CD4-positive, alpha-beta T cell treated with Interleukin-17A for 4 hours (primary cell): ENCODE data around the gene TEAD1.

Experiments
- DNase-seq: peaks from one replicate; pipeline ENCODE4 v3.0.0-alpha.2; 2020; ENCODE audit warnings: mixed read lengths

Gene TEAD1

DNA sequence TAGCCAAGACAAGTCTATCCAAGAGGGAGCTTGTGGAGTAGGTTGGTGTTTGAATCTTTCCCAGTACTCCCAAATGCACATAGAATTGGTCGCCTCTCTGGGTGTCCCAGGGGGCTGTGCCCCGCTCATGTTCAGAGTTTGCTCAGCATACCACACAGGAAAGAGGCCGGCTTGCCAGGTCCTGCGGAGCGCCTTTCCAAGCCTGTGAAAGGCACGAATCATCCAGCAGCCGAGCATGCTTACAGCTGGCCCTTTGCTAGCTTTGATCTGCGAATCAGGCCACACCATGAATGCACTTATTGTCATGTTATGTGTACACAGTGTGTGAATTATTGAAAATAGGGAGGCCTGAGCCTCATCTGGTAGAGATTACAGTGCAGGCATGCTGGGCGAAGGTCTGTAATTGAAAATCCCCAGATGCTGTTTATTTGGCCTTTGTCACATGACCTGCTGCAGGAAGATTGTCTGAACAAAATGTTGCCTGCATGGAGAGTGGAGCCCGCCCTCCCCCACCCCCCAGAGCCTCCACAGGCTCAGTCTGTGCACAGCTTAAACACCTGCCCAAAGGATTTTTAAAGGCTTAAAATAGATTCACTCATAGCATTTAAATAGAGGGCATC is 171.6 kb downstream of the TEAD1 start:
- DNase-seq = no peak

DNA sequence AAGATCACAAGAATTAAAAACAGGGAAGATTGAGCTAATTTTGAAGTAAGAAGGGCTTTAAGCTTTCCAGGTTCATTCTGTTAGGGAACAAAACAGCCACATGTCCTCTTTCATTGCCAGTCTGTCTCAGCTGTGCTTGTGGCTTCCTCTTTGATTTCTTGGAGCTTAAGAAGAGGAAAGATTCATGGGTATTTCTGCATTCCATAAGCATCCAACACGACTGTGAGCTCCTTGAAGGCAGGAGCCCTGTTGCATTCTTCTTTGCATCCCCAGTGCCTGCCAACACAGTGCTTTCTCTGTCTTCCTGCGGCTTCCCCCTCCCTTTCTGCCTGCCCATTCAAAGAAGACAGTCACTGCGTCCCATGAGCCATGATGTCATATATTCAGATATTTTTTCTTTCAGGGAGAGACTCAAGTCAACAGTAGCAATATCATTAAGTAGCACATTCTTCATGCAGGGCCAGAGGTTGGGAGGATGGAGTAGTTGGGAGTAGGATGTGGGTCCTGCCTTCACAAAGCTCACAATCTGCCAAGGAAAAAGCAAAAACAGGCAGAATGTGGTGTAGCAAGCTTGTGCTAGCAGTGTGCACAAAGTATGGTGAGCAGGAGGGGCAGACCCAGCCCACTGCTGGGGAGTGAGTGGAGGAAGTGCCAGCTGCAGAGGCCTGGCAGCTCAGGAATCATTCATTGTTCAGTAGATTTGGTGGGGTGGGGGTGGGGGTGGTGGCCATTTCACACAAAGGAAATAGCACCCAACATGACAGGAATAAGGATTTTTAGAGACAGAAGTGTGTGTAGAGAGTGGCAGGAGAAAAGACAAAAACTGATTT is 172.8 kb downstream of the TEAD1 start:
- DNase-seq = no peak

DNA sequence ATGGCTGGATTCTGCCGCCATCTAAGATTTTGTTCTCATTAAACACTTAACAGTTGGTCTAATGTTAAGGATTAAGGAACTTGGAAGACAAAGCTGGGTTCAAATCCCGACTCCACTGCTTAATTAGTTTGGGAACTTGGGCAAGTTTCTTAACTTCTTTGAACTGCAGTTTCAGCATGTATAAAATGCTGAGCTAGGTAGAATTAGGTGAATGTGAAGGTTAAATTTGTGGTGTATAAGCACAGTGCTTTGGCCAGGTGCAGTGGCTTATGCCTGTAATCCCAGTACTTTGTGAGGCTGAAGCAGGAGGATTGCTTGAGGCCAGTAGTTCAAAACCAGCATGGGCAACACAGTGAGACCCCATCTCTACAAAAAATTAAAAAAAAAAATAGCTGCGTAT is 174.2 kb downstream of the TEAD1 start:
- no peak for DNase-seq

DNA sequence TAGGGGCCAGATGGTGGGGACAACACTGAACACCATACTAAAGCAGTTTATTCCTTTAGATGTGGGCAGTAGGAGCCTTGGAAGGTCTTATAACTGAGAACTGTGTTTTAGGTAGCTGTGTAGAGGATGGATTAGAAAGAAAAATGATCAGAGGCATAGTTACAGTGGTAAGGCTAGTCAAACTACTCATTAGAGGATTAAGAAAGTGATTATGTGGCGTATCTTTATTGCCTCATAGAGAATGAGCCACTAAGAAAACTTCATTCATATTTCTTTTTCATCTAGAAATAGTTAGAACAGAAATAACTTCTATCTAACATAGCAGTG is 179.1 kb downstream of the TEAD1 start:
- DNase-seq = no peak

DNA sequence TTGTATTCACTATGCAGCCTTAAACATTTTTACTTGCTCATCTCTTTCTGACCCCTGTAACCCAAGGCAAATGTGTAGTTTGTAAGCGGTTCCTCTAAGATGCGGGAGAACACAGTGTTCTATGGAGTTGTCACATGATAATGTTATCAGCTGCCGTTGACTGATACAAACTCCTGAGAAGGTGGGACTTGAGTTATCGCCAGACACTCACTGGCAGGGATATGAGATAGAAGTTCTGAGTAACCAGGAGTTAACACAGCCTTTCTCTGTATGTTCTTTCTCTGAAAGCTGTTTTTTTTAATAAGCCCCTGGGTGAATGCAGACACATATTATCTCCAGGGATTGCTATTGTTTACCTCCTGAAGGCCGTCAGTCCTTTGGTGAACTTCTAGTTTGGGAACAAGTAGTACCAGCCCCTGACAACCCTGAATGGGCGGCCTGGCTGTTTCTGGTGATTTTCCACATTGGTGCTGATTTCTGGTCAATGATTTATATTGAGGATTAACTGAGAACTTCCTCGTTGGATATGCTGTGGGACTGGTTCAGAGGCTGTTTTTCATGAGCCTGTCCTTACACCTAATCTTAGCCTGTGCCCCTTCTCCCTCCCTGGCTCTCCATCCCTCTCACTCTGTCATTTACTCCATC is 179.6 kb downstream of the TEAD1 start:
- DNase-seq = no peak

DNA sequence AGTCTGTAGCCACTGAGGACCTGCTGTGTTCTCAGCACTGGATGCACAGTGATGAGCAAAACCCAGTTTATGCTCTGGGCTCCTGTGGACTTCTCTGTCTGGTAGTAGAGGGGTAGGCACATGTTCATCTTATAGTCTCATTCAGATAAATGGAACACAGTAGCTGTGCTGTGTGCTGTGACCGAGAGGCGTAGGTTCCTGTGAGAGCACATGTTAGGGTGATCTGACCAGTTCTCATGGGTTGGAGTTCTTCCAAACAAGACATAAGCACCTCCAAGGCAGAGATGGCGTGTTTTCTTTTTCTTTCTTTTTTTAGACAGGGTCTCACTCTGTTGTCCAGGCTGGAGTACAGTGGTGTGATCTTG is 180.1 kb downstream of the TEAD1 start:
- no peak for DNase-seq

DNA sequence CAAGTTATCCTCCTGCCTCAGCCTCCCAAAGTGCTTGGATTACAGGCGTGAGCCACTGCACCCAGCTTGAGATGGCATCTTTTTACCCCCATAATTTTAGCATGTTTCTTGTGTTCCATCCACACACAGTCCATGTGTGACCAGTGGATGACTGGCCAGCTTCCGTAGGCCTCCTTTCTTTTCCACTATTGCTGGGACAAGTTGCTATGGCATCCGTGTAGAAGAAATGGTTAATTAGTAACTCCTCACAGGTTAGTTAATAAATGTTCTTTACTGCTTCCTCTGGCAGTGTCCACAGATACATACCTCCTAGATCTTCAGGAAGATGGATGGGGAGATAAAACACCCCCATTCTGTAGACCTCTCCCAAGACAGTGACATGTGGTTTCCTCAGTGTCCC is 180.6 kb downstream of the TEAD1 start:
- no peak for DNase-seq

DNA sequence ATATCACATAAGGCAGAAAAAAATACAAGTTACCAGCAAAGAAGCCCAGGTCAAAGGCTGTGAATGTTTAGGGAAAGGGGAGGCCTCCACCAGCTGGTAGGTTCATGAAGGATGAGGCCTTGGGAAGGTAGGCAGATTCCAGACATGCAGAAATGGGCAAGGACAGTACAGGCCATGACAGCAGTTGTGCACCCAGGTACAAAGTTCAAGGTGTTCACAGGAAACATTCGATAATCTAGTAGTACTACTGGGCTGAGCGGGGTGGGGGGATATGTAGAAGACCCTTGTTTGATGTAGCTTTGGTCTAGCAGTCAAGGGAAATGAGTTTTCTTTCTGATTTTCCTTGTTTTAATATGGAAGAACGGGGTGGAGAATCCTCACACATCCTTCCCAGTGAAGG is 182.1 kb downstream of the TEAD1 start:
- no peak for DNase-seq

DNA sequence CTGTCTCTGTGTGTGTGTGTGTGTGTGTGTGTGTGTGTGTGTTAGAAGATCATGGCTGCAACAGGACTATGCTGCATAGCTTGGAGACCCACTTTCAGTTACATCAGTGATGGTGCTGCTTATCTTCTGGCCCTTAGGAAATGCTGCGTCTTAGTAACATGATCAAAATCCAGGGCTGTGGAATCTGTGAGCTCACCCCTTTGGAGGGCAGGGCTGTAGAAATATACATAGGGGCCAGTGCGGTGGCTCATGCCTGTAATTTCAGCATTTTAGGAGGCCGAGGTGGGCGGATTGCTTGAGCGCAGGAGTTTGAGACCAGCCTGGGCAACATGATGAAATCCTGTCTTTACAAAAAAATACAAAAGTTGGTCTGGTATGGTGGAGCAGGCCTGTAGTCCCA is 183.4 kb downstream of the TEAD1 start:
- DNase-seq = no peak

DNA sequence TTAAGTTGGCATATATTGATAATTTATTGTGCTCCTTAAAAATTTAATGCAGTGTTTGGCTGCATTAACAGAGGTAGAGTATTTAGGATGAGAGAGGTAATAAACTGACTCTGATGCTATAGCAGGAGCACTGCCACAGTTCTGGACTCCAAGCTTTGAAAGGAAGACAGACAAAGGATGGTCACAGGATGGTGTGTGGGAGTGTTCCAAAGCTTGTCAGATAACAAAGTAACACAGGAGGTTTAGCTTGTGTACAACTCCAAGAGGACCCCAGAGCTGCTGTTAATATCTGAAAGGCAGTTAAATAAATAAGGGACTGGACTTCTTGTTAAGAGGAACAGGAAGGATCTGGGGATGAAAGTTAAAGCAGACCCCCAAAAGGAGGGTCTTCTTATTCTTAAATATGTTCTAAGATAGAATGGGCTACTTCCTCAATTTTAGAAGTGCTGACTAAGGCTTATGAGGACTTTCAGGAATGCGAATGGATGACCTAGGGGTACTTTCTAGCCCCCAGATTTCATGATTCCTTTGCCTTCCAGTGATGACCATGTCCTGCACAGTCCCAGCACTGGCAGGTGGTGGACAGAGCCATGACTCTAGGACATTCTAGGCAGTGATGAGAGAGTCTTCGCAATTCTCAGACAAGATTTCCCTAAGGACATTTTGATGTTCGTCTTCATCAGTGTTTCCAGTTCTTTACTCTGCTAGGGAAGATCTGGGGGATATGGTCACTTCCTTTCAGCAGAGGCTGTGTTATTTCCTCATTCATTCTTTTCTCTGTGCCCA is 185.8 kb downstream of the TEAD1 start:
- no peak for DNase-seq

DNA sequence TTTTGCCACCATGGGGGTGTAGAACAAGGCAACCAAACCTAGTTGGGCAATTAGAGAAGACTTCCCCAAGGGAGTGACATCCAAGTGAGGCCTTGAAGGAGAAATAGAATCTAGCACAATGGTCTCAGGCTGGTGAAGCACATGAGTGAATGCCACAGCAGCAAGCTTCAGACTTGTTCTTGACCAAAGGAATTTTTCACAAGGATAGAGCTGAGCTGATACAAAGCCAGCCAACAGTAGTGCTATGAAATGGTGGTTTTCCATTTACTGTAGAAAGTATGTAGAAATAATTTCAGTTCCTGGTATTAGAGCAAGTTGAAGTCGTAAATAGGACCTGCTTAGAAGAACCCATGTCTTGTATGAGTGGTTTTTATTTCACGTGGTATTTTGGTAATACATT is 186.6 kb downstream of the TEAD1 start:
- no peak for DNase-seq

DNA sequence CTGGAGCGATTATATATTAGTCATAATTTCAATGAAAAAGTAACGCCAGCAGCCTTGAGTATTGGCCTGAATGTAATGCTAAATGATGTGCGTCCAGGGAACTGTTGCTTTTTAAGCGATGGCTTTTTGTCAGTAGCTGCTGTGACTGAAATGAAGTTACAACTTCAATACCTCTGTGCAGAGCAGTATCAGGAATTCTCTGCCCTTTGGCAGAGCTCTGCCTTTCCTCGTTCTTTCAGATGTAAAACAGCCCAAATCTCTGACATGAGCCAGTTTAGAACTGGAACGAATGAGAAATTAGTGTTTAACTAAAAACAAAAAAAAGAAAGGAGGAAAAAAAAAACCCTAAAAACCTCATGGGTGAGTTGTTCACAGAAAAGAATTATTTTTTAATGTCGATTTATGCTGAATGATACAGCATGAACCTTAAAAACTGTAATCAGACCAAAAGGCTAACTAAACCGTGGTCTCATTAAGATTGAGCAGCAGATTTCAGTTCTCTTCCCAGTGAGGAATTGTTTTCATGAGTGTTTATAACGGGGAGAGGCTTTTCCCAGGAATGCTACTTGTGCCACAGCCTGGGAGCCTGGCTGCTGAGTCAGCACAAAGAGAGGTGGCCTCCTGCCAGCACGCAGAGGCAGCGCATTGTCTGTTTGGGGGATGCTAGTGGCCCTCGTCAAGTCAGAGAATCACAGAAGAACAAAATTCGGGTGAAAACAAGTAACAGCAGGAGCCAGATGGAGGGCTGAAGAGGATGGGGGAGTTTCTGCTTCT is 188.7 kb downstream of the TEAD1 start:
- DNase-seq = no peak

DNA sequence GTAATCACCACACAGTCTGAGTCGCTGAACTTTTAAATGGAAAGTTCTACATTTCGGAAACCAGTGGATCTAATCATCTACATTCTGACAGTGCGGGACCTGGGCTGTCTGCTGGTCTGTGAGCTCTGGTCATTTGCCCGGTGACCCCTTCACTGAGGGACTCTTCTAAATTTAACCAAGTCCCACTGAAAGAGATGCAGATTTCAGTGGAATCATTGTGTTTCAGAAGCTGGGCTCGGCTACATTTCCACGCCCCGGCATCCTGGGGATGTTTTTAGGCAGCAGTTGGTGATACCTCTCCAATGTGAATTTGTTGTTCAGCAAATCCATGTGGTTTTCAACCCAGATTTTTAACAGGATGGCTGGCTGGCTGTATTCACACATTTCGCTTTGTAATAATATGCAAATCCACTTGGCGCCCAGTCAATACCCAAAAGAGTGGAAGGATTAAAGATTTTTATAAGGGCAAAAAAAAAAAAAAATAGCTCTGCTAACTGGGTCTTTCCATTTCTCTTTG is 189.4 kb downstream of the TEAD1 start:
- DNase-seq = no peak

DNA sequence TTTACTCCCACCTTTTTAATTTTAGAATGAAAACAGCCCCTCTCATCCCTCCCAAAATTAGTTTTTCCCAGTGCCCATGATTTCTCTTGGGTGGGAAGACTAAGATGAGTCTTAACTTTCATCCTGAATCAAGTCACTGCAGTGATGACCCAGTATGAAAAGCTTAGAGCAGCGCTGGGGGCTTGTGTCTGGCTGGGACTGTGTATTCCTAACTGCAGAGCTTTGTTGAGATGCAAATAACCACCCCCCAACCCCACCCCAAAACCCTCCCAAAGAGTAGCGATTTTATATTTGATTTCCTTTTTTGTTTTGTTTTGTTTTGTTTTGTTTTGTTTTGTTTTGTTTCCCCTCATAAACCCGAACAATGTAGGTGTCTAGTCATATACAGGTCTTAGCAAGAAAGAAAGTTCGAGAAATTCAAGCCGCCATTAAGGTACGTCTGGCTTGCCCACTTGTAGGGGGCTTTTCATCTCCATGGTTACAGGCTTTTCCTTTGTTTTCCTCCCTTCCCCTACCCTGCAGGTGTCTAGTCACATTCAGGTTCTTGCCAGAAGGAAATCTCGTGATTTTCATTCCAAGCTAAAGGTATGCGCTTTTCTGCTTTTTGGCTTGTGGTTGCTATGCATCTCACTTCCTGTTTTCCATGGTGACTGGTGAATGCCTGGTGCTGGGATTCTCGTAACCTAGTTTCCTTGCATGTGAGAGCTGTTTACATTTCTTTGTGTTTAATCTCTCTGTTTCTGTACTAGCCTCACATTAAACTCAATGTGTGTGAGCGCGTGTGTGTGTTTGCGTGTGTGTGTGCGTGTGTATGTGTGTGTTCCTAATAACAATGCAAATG is 190.3 kb downstream of the TEAD1 start:
- DNase-seq = no peak

DNA sequence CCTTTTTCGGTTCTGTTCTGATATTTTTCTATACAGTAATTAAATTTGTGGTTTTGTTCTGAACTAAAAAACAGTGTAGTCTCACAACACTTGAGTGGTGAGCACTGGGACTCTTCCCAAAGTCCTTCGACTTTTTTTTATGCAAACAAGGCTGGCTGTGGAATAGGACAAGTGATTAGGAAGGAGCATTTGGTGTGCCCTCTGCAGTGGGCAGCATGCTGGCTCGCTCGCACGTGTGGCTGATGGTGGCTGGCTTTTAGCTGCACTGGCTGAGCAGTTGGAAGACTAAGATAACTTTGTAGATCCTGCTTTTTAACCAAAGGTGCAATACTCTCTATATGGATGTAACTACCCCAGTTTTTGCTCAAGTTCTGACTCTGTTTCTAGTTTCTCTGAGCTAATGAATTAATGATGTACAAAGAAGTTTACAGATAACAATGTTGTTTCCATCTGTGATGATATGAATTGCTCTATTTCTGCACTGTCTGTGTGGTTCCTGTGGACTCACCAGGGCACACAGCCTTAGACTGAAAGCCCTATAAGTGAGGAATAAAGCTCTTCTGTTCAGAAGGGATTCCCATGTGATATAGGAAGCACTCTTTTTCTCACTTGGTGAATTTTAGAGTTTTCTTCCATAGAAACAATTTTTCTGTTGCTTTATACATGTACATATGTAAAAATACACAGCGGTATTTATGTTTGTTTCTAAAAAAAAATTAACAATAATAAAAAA is 191.8 kb downstream of the TEAD1 start:
- no peak for DNase-seq

DNA sequence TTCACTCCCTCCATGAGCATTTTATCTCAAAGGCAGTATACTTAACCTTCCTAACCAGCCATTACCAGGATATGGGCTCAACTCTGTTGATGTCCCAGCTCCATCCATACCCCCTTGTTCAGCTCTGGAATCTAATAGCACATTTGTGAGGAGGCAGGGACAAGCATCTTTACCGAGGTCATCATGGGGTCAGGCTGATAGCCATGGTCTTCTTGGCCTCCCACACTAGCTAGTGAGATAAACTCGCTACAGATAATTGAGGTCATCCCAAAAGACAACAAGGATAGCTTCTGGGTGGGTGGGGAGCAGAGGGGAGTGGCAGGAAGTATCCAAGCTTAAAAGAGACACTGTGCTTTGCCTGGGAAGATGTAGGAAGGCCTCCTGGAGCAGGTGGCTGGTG is 193.3 kb downstream of the TEAD1 start:
- DNase-seq = no peak

DNA sequence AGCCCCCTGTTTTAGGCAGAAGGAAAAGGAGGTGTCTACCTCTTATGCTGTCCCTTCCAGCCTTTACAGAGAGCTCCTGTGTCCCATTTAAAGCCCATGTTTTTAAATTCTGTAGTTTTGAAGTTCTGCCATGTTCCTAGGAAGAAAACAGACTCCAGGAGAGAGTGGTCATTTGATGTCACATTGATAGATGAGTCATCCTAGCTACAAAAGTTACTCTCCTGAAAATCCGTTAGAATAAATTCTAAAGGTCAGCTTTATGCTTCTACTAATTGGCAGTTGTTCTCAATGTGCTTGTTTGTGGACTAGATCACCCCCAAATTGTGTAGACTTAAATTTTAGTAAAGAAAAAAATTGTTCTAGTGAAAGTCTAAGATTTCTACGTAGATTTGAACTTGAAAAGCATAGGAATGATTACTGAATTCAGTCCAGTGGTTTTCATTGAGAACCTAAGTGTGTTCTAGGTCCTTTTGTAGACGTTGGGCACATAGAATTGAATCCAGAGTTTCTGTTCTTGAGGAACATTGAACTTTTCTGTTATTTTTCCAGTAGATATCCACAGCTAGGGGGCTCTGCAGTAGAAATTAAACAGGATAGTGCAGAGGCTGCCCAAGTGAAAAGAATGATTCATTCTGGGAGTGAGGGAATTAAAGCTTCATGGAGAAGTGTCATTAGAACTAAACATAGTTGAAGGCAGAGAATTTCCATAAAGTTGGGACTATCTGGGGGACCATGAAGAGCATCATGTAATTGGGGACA is 194.3 kb downstream of the TEAD1 start:
- DNase-seq = no peak

DNA sequence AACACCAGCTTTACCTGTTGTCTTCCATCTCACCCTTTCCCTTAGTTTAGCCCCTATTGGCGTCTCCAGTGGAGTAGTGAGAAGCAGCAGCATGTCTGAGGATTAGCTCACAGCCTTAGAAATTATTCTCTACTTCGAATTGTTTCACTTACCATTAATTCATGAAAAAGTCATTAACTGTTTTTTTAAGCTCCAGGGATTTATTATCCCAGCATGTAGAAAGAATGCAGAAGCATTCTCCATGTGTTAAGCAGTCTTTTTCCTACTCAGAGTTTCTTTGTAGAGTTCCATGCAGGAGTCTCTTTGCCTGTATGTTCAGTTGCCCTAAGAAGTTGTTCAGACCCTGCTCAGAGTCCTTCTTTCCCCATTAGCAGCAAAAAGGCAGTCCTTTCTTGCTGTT is 197.0 kb downstream of the TEAD1 start:
- DNase-seq = no peak

DNA sequence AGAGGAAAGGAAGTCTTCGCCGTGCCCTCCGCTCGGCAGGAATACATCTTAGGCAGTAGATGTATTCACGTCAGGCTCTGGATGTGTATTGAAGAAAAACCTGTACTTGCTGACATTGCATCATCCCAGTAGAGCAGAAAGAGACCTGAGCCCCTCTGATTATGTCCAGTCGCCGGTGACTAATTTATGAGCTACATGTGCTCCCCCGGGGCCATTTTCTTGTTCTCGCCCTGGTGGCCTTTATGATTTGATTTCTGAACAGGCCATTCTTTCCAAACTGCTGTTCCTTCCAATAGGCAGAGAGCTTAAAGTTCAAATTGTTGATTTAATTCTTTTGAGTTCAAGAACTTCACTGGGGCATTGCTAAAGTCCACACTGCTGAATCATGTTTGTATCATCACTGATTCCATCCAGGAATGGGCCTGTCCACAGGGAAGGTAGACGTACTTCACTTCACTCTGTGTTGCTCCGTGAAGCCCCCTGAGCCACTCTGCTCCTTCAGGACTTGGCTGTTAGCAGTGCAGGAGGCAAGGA is 197.6 kb downstream of the TEAD1 start:
- DNase-seq = no peak

DNA sequence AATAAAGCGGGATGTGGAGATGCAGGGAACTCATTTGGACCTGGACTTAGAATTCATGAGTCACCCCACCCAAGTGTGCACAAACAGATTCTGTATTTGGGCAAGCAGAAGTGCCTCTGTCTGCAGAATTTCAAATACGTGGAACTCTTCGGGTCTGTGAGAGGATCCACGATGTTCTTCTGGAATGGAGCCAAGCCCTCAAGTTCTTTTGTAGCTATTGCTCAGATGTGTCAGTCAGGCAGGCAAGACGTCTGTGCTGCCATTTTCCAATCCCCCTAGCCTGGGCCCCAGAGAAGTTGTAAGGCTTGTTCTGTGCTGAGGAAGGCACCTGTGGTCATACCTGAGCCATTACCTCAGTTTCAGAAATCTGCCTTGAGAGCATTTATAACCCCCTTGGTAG is 202.1 kb downstream of the TEAD1 start:
- DNase-seq = no peak
